Gastrocnemius medialis (tissue), 4 donors: Measurements from ENCODE around the gene A1CF.

ENCODE experiments used
- POLR2A ChIP-seq, 2 donors: fragments of 450-650 bp; IDR thresholded peaks; one replicate each; pipeline ENCODE4 v1.6.1; 2017; ENCODE audit warnings: antibody characterized with exemption in 2 of 2, mild to moderate bottlenecking in 2 of 2, moderate library complexity in 2 of 2
- TF ChIP-seq, protein P1 (sequence below), 5 experiments: fragments of 450-650 bp in 3 of 5; fragments of 200-600 bp in 2 of 5; sonication (generic) in 2 of 5; IDR thresholded peaks in 4 of 5; conservative IDR thresholded peaks in 1 of 5; 1 replicate in 4 of 5; 2 replicates in 1 of 5; pipeline ENCODE4 v1.5.1; 2016 to 2019; ENCODE audit warnings: antibody characterized with exemption in 5 of 5, mild to moderate bottlenecking in 3 of 5, moderate library complexity in 3 of 5

GRCh38 chr10:50788951-50789945, 96.2 kb downstream of the A1CF start:
- TF ChIP-seq, protein P1, sequence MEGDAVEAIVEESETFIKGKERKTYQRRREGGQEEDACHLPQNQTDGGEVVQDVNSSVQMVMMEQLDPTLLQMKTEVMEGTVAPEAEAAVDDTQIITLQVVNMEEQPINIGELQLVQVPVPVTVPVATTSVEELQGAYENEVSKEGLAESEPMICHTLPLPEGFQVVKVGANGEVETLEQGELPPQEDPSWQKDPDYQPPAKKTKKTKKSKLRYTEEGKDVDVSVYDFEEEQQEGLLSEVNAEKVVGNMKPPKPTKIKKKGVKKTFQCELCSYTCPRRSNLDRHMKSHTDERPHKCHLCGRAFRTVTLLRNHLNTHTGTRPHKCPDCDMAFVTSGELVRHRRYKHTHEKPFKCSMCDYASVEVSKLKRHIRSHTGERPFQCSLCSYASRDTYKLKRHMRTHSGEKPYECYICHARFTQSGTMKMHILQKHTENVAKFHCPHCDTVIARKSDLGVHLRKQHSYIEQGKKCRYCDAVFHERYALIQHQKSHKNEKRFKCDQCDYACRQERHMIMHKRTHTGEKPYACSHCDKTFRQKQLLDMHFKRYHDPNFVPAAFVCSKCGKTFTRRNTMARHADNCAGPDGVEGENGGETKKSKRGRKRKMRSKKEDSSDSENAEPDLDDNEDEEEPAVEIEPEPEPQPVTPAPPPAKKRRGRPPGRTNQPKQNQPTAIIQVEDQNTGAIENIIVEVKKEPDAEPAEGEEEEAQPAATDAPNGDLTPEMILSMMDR (IDR thresholded peaks at IDR 0.05 in 4 of 5, conservative IDR thresholded peaks at IDR 0.05 in 1 of 5) = peak in 1 of 5 experiments; percentile 25
- no peak for TF ChIP-seq POLR2A (IDR thresholded peaks at IDR 0.05)
